HuH-7.5 (cell line): ENCODE data around the gene NPY5R.

Source experiments
- DNase-seq: peaks from one replicate; pipeline ENCODE4 v3.0.0; 2011; ENCODE audit warnings: low spot score

Gene NPY5R

GRCh38 chr4:163343604-163344146, at the start of gene NPY5R:
NPY5R (plus strand) TSS chr4:163343892; CDS start chr4:163350274, 6,382 bp downstream.
- no peak for DNase-seq

DNA sequence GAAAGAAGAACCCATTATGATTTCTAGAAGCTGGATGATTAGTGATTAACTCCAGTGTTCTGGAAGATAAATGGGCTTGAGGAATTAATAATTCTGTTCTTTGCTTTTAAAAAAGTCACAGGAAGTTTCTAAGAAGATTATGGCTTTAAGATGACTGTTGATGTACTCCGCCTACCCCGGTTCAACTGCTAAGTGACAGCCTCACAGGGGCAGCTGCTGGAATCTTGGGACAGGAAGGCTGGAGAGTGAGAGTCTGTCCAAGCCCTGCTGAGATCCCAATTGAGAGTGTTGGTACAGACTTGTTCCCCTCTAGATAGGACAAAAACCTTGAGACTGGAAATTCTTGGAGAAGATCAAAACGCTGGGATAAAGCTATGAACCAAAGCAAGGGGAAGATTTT, 48.6 kb upstream of the NPY5R start:
- DNase-seq: no peak

GRCh38 chr4:163300445-163300844, 43.2 kb upstream of the NPY5R start:
- DNase-seq: no peak

GRCh38 chr4:163303069-163303468, 40.6 kb upstream of the NPY5R start:
- no peak for DNase-seq

- DNase-seq: no peak
These were observed 34.2 kb upstream of the NPY5R start for GRCh38 chr4:163309466-163309865.

GRCh38 chr4:163317110-163317509, 26.6 kb upstream of the NPY5R start:
- DNase-seq: no peak

- DNase-seq: no peak
These were observed 12.6 kb upstream of the NPY5R start for GRCh38 chr4:163330916-163331628.

DNA sequence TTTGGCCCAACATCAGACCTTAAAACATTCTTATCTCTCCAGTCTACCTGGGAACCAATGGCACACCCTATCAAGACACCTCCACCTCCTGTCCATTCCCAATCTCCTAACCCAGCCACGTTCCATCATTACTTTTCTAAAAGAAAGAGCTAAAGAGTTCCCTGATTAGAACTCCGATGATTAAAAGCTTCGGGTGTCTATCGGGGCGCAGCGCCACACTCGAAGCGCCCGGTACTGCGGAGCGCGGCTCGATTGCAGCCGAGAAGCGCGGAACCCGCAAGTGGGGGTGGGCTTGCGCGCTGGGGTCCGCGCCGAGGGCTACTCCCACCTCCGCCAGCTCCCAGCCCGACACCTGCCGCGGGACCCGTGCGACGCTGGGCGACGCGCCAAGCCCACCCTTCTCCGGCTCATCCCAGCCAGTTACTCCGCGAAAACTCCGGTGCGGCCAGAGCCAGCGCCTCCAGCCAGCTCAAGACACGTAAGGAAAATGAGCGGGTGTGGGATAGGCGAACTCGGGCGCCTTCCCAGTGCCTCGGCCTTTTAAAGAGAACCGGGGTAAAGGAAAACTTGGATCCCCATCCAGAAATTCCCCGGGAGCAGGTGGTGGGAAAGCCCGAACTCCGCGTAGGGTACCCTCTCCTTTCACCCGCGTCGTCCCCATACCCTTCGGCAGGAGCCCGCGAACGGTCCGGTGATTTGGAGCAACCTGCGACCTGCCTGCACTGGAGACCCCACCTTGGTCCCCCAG, 11.9 kb upstream of the NPY5R start:
- DNase-seq: no peak

GRCh38 chr4:163332526-163333406, 10.9 kb upstream of the NPY5R start, which contains the start of gene NPY1R:
NPY1R (minus strand) TSS chr4:163332596; CDS start chr4:163326554, 6,042 bp downstream.
- peak; percentile 45 for DNase-seq

GRCh38 chr4:163335384-163335783, 8.3 kb upstream of the NPY5R start:
- no peak for DNase-seq

GRCh38 chr4:163344147-163345125, 744 bp downstream of the NPY5R start:
- DNase-seq: no peak

- DNase-seq: no peak
These were observed 7.0 kb downstream of the NPY5R start for GRCh38 chr4:163350672-163351071.

DNA sequence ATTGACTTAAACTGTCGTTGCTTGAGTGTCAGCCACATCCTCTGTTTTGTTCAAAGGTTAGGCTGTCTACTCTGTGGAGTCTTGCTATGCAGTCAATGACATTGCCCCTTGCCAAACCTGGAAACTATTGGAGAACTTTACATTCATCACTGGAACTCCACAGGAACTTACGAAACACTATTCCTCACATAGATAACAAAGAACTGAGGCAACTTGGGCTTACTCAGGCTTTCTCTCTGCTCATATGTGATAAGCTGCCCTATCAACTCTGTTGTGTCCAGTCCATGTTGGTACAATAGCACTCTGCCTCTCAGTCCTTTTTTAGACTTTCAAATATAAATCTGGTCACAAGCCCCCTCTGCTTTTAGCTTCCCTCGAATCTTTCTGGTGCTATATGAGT, 9.4 kb downstream of the NPY5R start:
- no peak for DNase-seq

- no peak for DNase-seq
These were observed 12.4 kb downstream of the NPY5R start for GRCh38 chr4:163356104-163356503.

DNA sequence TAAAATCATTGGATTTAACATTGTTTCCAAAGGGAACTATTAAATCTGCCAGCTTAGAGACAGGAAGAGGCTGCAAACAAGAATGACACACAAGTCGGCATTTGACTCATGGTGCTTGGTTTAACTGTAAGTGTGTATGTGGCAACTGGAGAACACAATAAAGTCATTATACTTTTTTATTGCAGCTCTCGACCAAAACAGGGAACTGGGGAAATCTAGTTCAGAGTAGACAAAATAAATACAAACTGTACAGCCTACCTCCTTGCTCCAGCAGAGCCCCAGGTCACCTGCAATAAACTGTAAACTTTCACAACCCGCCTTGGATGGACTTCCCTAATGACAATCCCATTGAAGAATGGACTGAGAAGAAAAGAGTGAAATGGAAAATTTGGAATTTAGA, 24.0 kb downstream of the NPY5R start:
- DNase-seq: no peak

DNA sequence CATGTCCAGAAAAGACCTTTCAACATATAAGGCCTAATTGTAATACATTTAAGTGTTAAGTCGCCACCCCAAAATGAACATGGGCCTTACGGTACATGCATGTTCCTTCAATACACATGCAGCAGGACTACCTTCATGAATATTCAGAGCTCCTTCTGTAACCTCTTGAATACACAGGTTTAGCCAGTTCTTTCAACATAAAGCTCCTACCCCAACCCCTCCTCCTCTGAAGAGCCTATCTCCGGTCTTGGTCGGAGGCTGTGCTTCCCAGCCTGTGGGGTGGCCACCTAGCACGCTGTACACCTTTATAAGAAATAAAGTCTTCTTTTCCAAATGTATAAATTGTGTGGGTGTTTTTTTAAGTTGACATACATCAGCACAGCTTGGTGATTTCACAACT, 28.3 kb downstream of the NPY5R start:
- no peak for DNase-seq

DNA sequence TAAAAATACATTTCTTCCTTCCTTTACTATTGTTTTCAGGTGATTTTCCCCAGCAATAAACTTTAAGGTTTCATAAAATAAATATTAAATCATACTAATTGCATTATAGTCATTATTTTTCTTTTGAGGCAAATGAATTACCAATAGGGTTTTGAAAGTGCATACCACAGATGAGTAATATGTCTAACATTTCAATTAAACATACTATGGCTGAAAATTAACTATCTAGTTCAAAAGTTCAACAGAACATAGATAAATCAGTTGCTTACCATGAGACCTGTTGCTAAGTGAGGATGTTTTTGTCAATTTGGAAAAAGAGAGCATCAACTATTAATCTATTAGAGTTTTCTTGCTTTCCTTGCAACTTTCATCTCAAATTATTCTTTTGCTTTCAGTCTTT, 35.0 kb downstream of the NPY5R start:
- no peak for DNase-seq

DNA sequence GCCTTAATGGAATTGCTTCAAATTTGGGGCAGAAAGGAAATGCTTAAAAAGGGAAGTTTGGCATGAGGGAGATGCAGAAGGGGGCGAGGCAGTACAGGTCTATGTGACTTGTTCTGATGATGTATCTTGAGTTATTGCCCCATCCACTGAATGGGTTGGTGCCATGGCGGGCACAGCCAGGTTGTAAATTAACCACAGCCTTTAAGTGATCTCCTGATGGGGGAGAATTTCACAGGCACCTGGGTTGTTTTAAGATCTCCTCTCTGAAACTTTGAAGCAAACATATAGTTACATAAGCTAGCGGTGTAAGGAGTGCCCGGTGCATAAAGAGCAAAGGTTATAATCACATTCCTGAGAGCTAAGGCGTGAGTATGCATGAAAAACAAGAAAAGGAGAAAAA, 37.0 kb downstream of the NPY5R start:
- DNase-seq: no peak

DNA sequence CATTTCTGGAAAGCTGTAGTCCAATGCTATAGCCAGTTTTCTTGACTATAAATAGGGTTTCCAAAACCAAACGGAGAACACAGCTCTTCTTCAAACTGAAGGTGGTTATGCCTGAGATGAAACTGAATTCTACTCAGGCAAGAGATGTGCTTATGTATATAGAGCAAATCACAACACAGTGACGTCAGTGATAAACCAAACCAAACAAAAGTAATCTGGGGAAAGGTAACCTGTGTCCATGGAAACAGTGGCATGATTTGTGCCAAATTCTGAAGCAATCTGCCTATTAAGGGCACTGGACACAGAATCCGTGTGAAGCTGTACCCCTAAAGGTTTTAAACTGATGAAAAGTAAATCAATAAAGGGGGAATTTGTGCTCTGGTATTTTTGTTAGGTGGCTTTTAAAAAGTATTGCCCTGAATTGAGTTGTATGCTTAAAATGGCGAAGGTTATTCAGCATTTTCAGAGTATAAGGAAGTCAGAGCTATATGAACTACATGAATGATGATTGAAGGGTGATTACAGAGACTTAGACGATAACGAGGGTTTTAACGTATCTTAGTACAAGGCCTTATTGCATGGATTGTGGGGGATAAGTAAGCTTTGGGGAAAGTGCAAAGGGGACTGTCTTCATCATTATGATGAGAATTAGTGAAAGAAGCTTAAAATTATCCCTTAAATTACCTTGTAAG, 38.6 kb downstream of the NPY5R start:
- no peak for DNase-seq

DNA sequence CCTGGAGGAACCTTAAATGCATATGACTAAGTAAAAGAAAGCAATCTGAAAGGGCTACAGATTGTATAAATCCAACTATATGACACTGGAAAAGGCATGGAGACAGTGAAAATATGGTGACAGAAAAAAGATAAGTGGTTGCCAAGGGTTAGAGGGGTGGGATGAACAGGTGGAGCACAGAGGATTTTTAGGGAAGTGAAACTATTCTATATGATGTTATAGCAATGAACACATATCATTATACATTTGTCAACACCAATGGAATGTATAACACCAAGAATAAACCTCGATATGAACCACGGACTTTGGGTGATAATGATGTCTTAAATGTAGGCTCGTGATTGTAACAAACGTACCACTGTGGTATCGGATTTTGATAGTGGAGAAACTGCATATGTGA, 40.7 kb downstream of the NPY5R start:
- no peak for DNase-seq
